DOHH2 (cell line): ENCODE results near the gene PCDHGA12.
"Not testable (repeated sequence)": the region's sequence is repeated elsewhere in the genome, so short reads cannot be mapped to it uniquely, and the experiment has no call there.

Experiments used
- H3F3A ChIP-seq: fragments of 200-600 bp; sonication (generic), shearing (Covaris generic); 2 replicates; pipeline ENCODE4 v1.6.0; 2016; ENCODE audit warnings: antibody characterized with exemption, mild to moderate bottlenecking; ENCODE audit not compliant: control insufficient read depth, insufficient read depth
- H3K27ac ChIP-seq: fragments of 200-600 bp; sonication (generic); 2 replicates; pipeline ENCODE4 v1.5.1; 2014; ENCODE audit warnings: low read depth, mild to moderate bottlenecking, low read length, moderate library complexity
- H3K27me3 ChIP-seq: fragments of 200-600 bp; sonication (generic); 2 replicates; pipeline ENCODE4 v1.6.1; 2014; ENCODE audit warnings: mild to moderate bottlenecking, low read length, mixed read lengths; ENCODE audit not compliant: control insufficient read depth
- H3K36me3 ChIP-seq: fragments of 200-600 bp; sonication (generic); 2 replicates; pipeline ENCODE4 v1.6.1; 2014; ENCODE audit warnings: mild to moderate bottlenecking, low read length, moderate library complexity, mixed read lengths; ENCODE audit not compliant: control insufficient read depth
- H3K4me1 ChIP-seq: fragments of 200-600 bp; sonication (generic); 2 replicates; pipeline ENCODE4 v1.6.1; 2014; ENCODE audit warnings: mild to moderate bottlenecking, low read length, mixed read lengths; ENCODE audit not compliant: control insufficient read depth
- H3K4me2 ChIP-seq: fragments of 200-600 bp; sonication (generic); 2 replicates; pipeline ENCODE4 v1.6.0; 2014; ENCODE audit warnings: mild to moderate bottlenecking, low read length, moderate library complexity
- H3K4me3 ChIP-seq: fragments of 200-600 bp; sonication (generic); 2 replicates; pipeline ENCODE4 v1.5.1; 2014; ENCODE audit warnings: mild to moderate bottlenecking, low read length, mixed read lengths
- H3K79me2 ChIP-seq: fragments of 200-600 bp; sonication (generic); 2 replicates; pipeline ENCODE4 v1.6.1; 2014; ENCODE audit warnings: mild to moderate bottlenecking, low read length, mixed read lengths; ENCODE audit not compliant: control insufficient read depth
- H3K9me2 ChIP-seq: fragments of 200-600 bp; sonication (generic); replicated peaks from 2 replicates; pipeline ENCODE4 v1.6.1; 2014; ENCODE audit warnings: mild to moderate bottlenecking, low read length, mixed read lengths; ENCODE audit not compliant: control insufficient read depth
- H3K9me3 ChIP-seq: fragments of 200-600 bp; sonication (generic); 2 replicates; pipeline ENCODE4 v1.6.1; 2014; ENCODE audit warnings: antibody characterized with exemption, low read length, mixed read lengths; ENCODE audit not compliant: control insufficient read depth, insufficient read depth
- H4K20me1 ChIP-seq: fragments of 200-600 bp; sonication (generic); 2 replicates; pipeline ENCODE4 v1.6.0; 2014; ENCODE audit warnings: low read depth, mild to moderate bottlenecking, antibody characterized with exemption, low read length, moderate library complexity; ENCODE audit not compliant: control insufficient read depth, insufficient read depth
- EZH2phosphoT487 ChIP-seq: fragments of 200-600 bp; sonication (generic); IDR thresholded peaks from 2 replicates; pipeline ENCODE4 v1.6.1; 2017; ENCODE audit warnings: borderline replicate concordance, mild to moderate bottlenecking, antibody characterized with exemption, low read length, moderate library complexity, mixed read lengths
- TF ChIP-seq, protein P1 (sequence below): fragments of 200-600 bp; sonication (generic); IDR thresholded peaks from one replicate; pipeline ENCODE4 v1.5.1; 2014; ENCODE audit warnings: antibody characterized with exemption, mild to moderate bottlenecking, low read depth, low read length; ENCODE audit not compliant: poor library complexity, severe bottlenecking

PCDHGA12 gene

GRCh38 chr5:141389153-141390042 is 40.9 kb upstream of the PCDHGA12 start:
- Histone ChIP-seq H3K27ac (no peak overlapping the region), H3F3A (peaks cover 2% of the 10 kb centered on the region; the same call in 1 of the 2 replicates), H3K4me2 (no peak overlapping the region), H3K4me1 (no peaks in the 10 kb centered on the region), H3K9me3 (peaks cover 32% of the 10 kb centered on the region), H3K4me3 (no peak overlapping the region), H3K36me3 (peaks cover 43% of the 10 kb centered on the region), H3K9me2 (no peaks in the 10 kb centered on the region), H3K79me2 (peaks cover 7% of the 10 kb centered on the region), H3K27me3 (no peaks in the 10 kb centered on the region), H4K20me1 (no peaks in the 10 kb centered on the region)
- TF ChIP-seq EZH2phosphoT487: no peak

- TF ChIP-seq, protein P1, sequence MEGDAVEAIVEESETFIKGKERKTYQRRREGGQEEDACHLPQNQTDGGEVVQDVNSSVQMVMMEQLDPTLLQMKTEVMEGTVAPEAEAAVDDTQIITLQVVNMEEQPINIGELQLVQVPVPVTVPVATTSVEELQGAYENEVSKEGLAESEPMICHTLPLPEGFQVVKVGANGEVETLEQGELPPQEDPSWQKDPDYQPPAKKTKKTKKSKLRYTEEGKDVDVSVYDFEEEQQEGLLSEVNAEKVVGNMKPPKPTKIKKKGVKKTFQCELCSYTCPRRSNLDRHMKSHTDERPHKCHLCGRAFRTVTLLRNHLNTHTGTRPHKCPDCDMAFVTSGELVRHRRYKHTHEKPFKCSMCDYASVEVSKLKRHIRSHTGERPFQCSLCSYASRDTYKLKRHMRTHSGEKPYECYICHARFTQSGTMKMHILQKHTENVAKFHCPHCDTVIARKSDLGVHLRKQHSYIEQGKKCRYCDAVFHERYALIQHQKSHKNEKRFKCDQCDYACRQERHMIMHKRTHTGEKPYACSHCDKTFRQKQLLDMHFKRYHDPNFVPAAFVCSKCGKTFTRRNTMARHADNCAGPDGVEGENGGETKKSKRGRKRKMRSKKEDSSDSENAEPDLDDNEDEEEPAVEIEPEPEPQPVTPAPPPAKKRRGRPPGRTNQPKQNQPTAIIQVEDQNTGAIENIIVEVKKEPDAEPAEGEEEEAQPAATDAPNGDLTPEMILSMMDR: no peak
- no peak for TF ChIP-seq EZH2phosphoT487
- Histone ChIP-seq H3K4me2 (no peak within 1 kb of the TSS), H3K9me2 (no peaks in the 10 kb centered on the region), H3K27ac (no peak within 1 kb of the TSS), H3F3A (peaks cover 2% of the 10 kb centered on the region; the same call in 1 of the 2 replicates), H3K36me3 (peaks cover 41% of the 10 kb centered on the region), H3K79me2 (peaks cover 7% of the 10 kb centered on the region), H3K9me3 (peaks cover 38% of the 10 kb centered on the region), H4K20me1 (no peaks in the 10 kb centered on the region), H3K4me1 (no peaks in the 10 kb centered on the region), H3K4me3 (no peak within 1 kb of the TSS), H3K27me3 (no peaks in the 10 kb centered on the region)
Observed at GRCh38 chr5:141392429-141393198, 37.7 kb upstream of the PCDHGA12 start, which contains the start of gene PCDHGA8. Gene PCDHGA8, plus strand, starts transcription at chr5:141392633. Its CDS starts 181 bp downstream, at chr5:141392814.

- H3K9me3 ChIP-seq: peaks cover 36% of the 10 kb centered on the region
- no peaks in the 10 kb centered on the region for H3K9me2 ChIP-seq
- TF ChIP-seq, protein P1: no peak
- no peak for TF ChIP-seq EZH2phosphoT487
- H3K27ac ChIP-seq: no peak overlapping the region
- no peaks in the 10 kb centered on the region for H3K27me3 ChIP-seq
- peaks cover 2% of the 10 kb centered on the region; the same call in 1 of the 2 replicates for H3F3A ChIP-seq
- peaks cover 7% of the 10 kb centered on the region for H3K79me2 ChIP-seq
- no peaks in the 10 kb centered on the region for H3K4me1 ChIP-seq
- peaks cover 41% of the 10 kb centered on the region for H3K36me3 ChIP-seq
- no peak overlapping the region for H3K4me3 ChIP-seq
- no peaks in the 10 kb centered on the region for H4K20me1 ChIP-seq
- H3K4me2 ChIP-seq: no peak overlapping the region
Observed at GRCh38 chr5:141393267-141393666, 37.0 kb upstream of the PCDHGA12 start.

- Histone ChIP-seq H3K36me3 (peaks cover 41% of the 10 kb centered on the region), H3K9me3 (peaks cover 34% of the 10 kb centered on the region)
- not testable (repeated sequence) for H3K27ac ChIP-seq, H3K9me2 ChIP-seq, H4K20me1 ChIP-seq, H3F3A ChIP-seq, H3K4me3 ChIP-seq, H3K4me1 ChIP-seq, H3K27me3 ChIP-seq, H3K4me2 ChIP-seq, H3K79me2 ChIP-seq
Observed at GRCh38 chr5:141394401-141395187, 35.7 kb upstream of the PCDHGA12 start.
